ENCODE results near the gene PHACTR3.

GRCh38 chr20:59667981-59668515 lies 63.7 kb downstream of the PHACTR3 start:
- TF ChIP-seq CTCF (IDR thresholded peaks at IDR 0.05; ENCODE audit: extremely low read depth in 1 of 2, insufficient read depth in 1 of 2, low read depth in 1 of 2, low read length in 2 of 2) (no peak), POLR2A (IDR thresholded peaks at IDR 0.05; ENCODE audit: low read depth, low read length) (no peak), EZH2 (IDR thresholded peaks at IDR 0.05; ENCODE audit: borderline replicate concordance, low read depth, low read length, severe bottlenecking) (no peak), MAX (IDR thresholded peaks at IDR 0.05; ENCODE audit: insufficient read depth, insufficient read length) (no peak)
